Activated CD8-positive, alpha-beta memory T cell treated with anti-CD3 and anti-CD28 coated beads for 24 hours (primary cell): ENCODE data around the gene STIP1.
A peak's percentile ranks its signal among the peaks of the same experiment; 100 is the strongest.

Experiments used
- DNase-seq: peaks from one replicate; pipeline ENCODE4 v3.0.0-alpha.2; 2020

STIP1 gene

DNA sequence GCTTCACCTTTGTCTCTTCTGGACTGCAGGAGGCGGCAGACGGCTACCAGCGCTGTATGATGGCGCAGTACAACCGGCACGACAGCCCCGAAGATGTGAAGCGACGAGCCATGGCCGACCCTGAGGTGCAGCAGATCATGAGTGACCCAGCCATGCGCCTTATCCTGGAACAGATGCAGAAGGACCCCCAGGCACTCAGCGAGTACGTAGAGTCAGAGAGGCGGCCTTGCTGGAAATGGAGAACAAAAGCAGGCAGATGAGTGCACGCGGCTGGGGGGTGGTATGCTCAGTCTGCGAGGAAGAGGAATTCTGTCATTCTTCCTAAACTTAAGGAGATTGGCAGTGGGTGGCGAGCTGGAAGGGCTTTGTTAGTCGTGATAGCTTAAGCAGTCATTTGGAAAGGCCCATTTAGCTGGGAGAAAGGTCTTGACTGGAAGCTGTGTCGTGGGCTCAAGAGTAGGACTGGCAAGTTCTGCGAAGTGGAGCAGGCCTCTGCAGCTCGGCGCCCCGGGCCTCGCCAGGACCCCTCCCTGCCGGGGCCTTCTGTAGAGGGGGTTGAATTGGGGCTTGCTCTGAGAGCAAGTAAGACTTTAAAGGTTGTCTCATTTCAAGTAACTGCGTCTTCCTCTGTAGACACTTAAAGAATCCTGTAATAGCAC is 17.6 kb downstream of the STIP1 start:
- no peak for DNase-seq

GRCh38 chr11:64204080-64204440 is 18.1 kb downstream of the STIP1 start:
- no peak for DNase-seq

- DNase-seq: peak; percentile 82
Observed at GRCh38 chr11:64204464-64204989, 18.6 kb downstream of the STIP1 start.

DNA sequence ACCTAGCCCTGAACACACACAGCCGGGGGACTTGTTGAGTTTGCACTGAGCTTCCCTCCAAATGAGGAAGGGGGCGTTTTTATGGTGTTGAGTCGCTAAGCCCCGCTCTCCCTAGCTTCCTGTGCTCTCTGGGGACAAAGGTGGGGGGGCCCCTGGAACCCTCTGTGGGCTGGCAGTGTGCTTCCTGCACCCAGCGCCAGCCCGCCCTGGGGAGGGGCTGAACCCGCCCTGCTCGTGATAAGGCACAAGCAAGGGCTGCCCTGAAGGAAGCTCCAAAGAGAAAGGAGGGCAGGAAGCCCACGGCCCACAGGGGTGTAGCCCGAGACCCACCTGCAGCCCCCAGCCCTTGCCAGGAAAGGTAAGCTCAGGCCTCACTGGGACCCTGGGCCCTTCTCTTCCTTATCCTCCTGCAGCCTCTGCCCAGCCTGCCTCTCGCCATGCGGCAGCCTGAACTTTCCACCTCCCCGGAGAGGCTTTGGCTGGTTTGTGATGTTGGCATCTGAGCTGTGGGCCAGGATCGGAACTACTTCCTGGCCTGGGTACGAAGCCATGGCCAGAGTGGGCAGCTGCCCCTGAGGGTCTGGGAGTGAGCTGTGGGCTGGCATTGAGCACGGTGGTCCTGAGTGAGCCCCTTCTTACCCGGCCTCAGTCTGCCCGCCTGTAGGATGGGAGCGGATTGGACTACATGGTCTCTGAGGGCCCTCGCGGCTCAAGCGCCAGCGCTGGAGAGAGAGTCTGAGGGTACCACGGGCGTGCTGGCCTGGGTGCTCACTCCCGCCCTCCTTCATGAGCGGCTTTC is 20.7 kb downstream of the STIP1 start, which contains the start of gene FERMT3:
TSS of gene FERMT3 (plus strand) at position 265 of the 799 bp plus-strand sequence. CDS start 644 bp downstream, outside the sequence.
- peak; percentile 88 for DNase-seq

- DNase-seq: peak; percentile 93
Observed at GRCh38 chr11:64207256-64208085, 21.5 kb downstream of the STIP1 start.

DNA sequence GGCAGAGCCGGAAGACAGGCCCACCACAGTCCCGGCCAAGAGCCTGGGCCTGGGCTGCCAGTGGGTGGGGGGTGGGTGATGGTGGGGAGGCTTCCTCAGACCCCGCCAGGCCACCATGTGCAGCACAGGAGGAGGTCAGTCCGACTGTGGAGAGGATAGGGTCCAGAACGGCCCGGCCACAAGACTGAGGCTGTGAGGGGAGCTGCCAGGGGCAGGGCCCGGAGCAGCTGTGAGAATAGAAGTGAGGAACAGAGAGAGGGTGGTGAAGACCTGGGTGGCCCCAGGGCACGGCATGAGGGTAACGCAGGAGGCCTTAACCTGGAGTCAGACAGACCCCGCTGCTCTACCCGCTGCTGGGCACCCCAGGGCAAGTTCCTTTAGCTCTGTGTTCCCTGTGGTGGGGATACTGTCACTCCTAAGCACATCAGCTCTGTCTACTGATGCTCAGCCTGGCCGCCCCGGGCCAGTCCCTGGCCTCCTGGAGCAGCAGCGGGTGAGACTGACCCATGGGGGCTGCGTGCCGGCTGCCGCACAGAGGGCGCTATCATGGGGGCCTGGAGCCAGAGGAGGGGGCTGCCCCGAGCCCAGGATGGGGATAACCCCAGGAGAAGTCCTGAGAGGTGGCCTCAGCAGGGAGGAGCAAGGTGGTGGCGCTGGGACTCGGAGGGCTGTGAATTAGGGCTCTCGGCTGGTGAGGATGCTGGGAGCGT is 22.3 kb downstream of the STIP1 start:
- peak; percentile 71 for DNase-seq

DNA sequence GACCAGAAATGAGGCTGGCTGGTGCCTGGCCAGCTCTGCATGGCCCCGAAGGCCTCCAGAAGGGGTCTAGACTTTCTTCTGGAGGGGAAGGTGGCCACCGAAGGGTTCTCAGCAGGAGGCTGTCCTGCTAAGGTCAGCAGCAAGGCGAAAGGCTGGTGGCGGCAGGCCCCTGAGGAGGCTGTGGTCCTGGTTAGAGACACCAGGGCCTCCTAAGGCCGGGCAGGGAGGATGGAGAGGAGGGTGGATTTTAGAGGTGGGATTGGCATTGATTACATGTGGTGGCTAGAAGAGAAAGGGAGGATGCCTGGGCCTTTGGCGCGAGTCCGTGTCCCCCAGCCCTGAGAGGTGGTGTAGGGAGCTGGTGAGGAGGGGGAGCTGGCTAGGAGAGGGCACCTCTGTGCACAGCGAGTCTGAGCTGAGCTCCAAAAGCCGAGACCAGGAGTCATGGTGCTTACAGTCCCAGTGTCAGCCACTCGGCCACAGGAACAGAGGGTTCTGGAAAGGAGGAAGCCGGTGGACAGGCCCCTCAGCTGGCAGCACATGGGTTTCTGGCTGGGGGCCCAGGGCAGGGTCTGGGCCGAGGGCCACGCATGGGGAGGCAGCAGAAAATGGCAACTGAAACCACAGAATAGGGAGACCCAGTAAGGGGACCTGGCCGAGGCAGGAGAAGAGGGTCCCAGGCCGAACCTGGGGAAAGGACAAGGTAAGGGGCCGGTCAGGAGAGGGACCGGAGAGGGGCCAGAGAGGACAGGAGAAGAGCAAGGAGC is 23.0 kb downstream of the STIP1 start:
- DNase-seq: no peak

- no peak for DNase-seq
Observed at GRCh38 chr11:64209563-64209843, 23.5 kb downstream of the STIP1 start.

GRCh38 chr11:64210301-64211020 is 24.5 kb downstream of the STIP1 start:
- no peak for DNase-seq

GRCh38 chr11:64211181-64211872 is 25.4 kb downstream of the STIP1 start:
- DNase-seq: no peak

DNA sequence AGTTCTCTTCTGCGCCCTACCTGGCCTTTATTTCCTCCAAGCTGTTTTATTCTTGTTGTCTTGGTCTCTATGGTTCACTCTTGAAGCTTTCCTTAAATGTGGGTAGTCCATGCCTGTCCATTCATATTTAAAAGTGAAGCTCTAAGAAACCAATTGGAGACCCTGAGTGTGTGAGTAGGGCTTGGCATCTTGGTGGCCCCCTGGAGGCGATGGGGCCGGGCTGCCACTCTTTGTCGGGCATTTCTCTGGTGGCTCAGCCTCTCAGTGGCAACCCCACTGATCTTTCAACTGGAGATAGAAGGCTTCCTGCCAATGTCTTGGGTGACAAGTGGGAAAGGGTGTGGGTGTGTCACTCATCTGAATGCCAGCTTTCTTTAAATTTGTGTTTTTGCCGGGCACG is 30.9 kb downstream of the STIP1 start:
- no peak for DNase-seq

DNA sequence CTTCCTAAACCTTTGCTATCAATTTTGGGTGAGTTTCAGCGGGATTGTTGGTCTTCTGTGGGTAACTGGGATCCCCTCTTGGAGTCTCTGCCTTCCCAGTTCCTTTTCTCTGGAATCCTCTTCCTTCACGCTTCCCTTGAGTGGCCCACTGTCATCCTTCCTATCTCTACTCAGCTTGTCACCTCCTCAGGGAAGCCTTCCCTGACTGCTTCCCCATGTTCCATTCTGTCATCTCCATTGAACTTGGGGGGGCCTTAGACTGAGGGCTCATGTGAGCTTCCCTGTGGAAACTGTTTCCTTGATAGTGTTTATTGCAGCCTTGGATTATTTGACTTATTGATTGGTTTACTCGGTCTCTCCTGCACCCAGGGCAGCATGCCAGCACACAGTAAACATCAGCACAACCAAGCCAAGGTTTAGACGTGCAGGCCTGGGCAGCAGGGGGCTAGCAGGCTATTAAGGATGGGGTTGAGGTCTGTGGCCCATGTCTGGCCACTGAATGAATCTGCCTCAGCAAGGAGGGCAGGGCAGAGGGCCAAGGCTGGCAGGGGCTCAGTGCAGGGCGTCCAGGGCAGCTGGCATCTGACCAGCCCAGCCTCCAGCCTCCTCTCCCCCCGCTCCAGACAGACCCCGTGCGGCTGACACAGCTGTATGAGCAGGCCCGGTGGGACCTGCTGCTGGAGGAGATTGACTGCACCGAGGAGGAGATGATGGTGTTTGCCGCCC is 32.8 kb downstream of the STIP1 start:
- DNase-seq: no peak

DNA sequence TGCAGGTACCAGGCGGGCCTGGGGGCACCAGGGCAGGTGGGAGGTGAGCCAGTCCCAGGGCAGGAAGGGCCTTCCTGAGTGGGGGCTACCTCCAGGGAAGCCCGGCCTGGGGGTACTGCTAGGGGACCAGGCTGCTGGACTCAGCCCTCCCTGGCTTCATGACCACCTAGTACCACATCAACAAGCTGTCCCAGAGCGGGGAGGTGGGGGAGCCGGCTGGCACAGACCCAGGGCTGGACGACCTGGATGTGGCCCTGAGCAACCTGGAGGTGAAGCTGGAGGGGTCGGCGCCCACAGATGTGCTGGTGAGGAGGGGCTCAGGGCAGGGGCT is 33.3 kb downstream of the STIP1 start:
- DNase-seq: no peak

GRCh38 chr11:64219755-64220154 is 33.8 kb downstream of the STIP1 start:
- no peak for DNase-seq

DNA sequence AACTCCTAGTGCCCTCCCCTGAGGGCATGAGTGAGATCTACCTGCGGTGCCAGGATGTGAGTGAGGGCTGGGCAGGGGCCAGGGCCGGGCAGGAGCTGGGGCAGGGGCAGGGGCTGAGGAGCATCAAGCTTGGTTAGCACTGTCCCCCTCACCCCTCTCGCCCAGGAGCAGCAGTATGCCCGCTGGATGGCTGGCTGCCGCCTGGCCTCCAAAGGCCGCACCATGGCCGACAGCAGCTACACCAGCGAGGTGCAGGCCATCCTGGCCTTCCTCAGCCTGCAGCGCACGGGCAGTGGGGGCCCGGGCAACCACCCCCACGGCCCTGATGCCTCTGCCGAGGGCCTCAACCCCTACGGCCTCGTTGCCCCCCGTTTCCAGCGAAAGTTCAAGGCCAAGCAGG is 34.3 kb downstream of the STIP1 start:
- DNase-seq: no peak

- DNase-seq: no peak
Observed at GRCh38 chr11:64220798-64221197, 34.8 kb downstream of the STIP1 start.

- DNase-seq: no peak
Observed at GRCh38 chr11:64222651-64223000, 36.7 kb downstream of the STIP1 start.

DNA sequence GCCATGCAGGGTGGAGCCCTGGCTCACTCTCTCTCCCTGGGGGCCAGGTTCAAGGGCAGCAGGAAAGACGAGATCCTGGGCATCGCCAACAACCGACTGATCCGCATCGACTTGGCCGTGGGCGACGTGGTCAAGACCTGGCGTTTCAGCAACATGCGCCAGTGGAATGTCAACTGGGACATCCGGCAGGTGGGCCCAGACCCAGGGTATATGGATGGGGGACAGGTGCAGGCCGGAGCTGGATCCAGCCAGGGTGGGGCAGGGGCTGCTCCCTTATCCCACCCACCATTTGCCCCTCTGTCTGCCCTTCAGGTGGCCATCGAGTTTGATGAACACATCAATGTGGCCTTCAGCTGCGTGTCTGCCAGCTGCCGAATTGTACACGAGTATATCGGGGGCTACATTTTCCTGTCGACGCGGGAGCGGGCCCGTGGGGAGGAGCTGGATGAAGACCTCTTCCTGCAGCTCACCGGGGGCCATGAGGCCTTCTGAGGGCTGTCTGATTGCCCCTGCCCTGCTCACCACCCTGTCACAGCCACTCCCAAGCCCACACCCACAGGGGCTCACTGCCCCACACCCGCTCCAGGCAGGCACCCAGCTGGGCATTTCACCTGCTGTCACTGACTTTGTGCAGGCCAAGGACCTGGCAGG is 37.2 kb downstream of the STIP1 start:
- DNase-seq: no peak

DNA sequence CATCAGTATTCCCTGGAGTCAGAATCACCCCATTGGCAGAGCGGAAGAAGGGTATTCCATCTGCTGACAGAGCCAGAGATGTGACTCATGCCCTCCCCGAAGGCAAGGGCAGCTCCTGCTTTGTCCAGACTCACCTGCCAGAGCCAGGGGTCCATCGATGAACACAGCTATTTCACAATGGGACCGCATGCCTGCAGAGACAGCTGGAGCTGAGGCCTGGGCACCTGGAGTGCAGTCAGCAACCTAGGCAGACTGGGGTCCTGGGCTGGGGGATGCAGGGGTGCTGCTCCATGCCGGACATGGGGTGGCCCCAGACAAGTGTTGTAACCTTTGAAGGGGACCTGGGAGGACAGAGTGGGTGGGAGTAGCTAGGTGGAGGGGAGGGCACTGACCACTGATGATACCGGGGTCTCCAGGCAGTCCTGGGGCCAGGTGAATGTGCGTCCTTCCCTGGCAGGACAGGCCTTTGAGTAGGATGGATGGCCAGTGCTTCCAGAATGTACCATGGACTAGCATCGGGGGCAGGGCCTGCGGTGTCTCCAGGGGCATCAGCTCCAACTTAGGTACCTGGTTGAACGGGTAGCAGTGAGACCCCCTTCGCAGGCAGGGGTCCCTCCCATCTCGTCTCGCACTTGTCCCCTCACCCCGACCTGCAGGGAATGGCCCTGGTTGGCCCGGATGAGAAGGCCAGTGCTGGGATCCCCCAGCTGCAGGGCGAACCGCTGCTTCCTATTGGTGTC is 38.4 kb downstream of the STIP1 start:
- DNase-seq: no peak
